Trophoblast cell (in vitro differentiated cells and primary cell): Measurements from ENCODE around the gene RCVRN.
A peak's percentile ranks its signal among the peaks of the same experiment; 100 is the strongest.

ENCODE experiments used
- DNase-seq, 2 donors: peaks; one replicate each; pipeline ENCODE4 v3.0.0-alpha.2; 2016
- H2AFZ ChIP-seq: 2 replicates; pipeline ENCODE4 v1.6.1; 2013; ENCODE audit warnings: low read length, moderate library complexity, mild to moderate bottlenecking; ENCODE audit not compliant: insufficient read depth, poor library complexity
- H2AK5ac ChIP-seq: 2 replicates; pipeline ENCODE4 v1.6.1; 2013; ENCODE audit warnings: mild to moderate bottlenecking, low read length
- H2BK120ac ChIP-seq: 2 replicates; pipeline ENCODE4 v1.6.1; 2013; ENCODE audit warnings: low read length, mild to moderate bottlenecking, moderate library complexity; ENCODE audit not compliant: insufficient read depth, poor library complexity
- H2BK12ac ChIP-seq: 2 replicates; pipeline ENCODE4 v1.6.1; 2013; ENCODE audit warnings: mild to moderate bottlenecking, low read length, moderate library complexity
- H2BK5ac ChIP-seq: 2 replicates; pipeline ENCODE4 v1.6.1; 2013; ENCODE audit warnings: low read length, low read depth, moderate library complexity, mild to moderate bottlenecking; ENCODE audit not compliant: poor library complexity
- H3K14ac ChIP-seq: 2 replicates; pipeline ENCODE4 v1.6.1; 2013; ENCODE audit warnings: mild to moderate bottlenecking, low read length
- H3K18ac ChIP-seq: 2 replicates; pipeline ENCODE4 v1.6.1; 2013; ENCODE audit warnings: mild to moderate bottlenecking, low read length
- H3K23ac ChIP-seq: 2 replicates; pipeline ENCODE4 v1.6.1; 2013; ENCODE audit warnings: low read length
- H3K27ac ChIP-seq: 2 replicates; pipeline ENCODE4 v1.5.1; 2013; ENCODE audit warnings: low read depth, mild to moderate bottlenecking, inconsistent platforms, low read length, moderate library complexity
- H3K27me3 ChIP-seq: 2 replicates; pipeline ENCODE4 v1.6.1; 2013; ENCODE audit warnings: inconsistent platforms, mild to moderate bottlenecking, low read length, moderate library complexity; ENCODE audit not compliant: insufficient read depth
- H3K36me3 ChIP-seq, 2 experiments: 1 replicate in 1 of 2; 2 replicates in 1 of 2; pipeline ENCODE4 v1.6.1; 2013; ENCODE audit warnings: low read length in 2 of 2, mild to moderate bottlenecking in 2 of 2, moderate library complexity in 1 of 2; ENCODE audit not compliant: insufficient read depth in 2 of 2, control insufficient read depth in 1 of 2
- H3K4ac ChIP-seq: 2 replicates; pipeline ENCODE4 v1.6.1; 2013; ENCODE audit warnings: low read depth, mild to moderate bottlenecking, low read length, moderate library complexity
- H3K4me1 ChIP-seq, 2 experiments: 1 replicate in 1 of 2; 2 replicates in 1 of 2; pipeline ENCODE4 v1.6.1; 2013; ENCODE audit warnings: low read length in 2 of 2, mild to moderate bottlenecking in 2 of 2, moderate library complexity in 1 of 2; ENCODE audit not compliant: insufficient read depth in 2 of 2, control insufficient read depth in 1 of 2
- H3K4me2 ChIP-seq: 2 replicates; pipeline ENCODE4 v1.6.1; 2013; ENCODE audit warnings: inconsistent platforms, mild to moderate bottlenecking, low read length, moderate library complexity
- H3K4me3 ChIP-seq: 2 replicates; pipeline ENCODE4 v1.5.1; 2013; ENCODE audit warnings: mild to moderate bottlenecking, low read depth, low read length, inconsistent platforms
- H3K79me1 ChIP-seq: one replicate; pipeline ENCODE4 v1.6.1; 2013; ENCODE audit warnings: low read length
- H3K79me2 ChIP-seq: 2 replicates; pipeline ENCODE4 v1.6.1; 2013; ENCODE audit warnings: low read length, mild to moderate bottlenecking; ENCODE audit not compliant: control insufficient read depth, insufficient read depth, poor library complexity
- H3K9ac ChIP-seq: 2 replicates; pipeline ENCODE4 v1.6.1; 2013; ENCODE audit warnings: mild to moderate bottlenecking, low read length
- H3K9me3 ChIP-seq: 2 replicates; pipeline ENCODE4 v1.6.1; 2013; ENCODE audit warnings: low read depth, mild to moderate bottlenecking, control low read depth, inconsistent platforms, low read length; ENCODE audit not compliant: insufficient read depth
- H4K12ac ChIP-seq: 2 replicates; pipeline ENCODE4 v1.6.1; 2013; ENCODE audit warnings: low read depth, mild to moderate bottlenecking, low read length, moderate library complexity
- H4K8ac ChIP-seq: 2 replicates; pipeline ENCODE4 v1.6.1; 2013; ENCODE audit warnings: low read depth, mild to moderate bottlenecking, low read length, moderate library complexity
- H4K91ac ChIP-seq: one replicate; pipeline ENCODE4 v1.6.1; 2013; ENCODE audit warnings: low read depth, mild to moderate bottlenecking, low read length, moderate library complexity
- WGBS: extraction: QIAGEN DNeasy Blood & Tissue Kit; methylation state at CpG from one replicate; pipeline ENCODE4 v1.1.7; 2013; ENCODE audit warnings: missing lambda C conversion rate; ENCODE audit not compliant: insufficient read length, insufficient coverage; ENCODE audit errors: extremely low coverage; 5-methylcytosine and 5-hydroxymethylcytosine counted together

RCVRN gene

DNA sequence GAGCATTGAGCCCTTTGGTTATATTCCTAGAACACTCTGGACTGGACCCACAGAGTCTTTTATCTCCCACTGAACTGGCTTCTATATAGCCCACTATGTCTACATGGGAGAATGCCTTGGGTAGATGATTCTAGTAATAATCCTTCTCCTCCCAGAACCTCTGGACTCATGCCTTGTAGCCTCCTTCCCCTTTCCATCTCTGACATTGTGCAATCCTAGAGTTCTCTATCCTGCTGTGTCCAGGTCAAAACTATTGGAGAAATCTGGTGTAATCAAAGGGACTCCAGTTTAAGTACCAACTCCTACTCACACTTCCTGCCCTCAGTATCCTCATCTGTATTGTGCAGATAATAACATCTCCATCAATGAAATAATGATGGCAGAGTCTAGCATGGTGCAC is 9.1 kb downstream of the RCVRN start:
- Histone ChIP-seq H3K27ac (no peak overlapping the region), H3K79me2 (no peaks in the 10 kb centered on the region), H3K4me3 (no peak overlapping the region), H3K36me3 (no peaks in the 10 kb centered on the region), H3K18ac (no peak overlapping the region), H3K4me1 (peaks cover 4 to 5% of the 10 kb centered on the region in 2 experiments), H3K9ac (no peak overlapping the region), H3K4me2 (no peak overlapping the region), H2AFZ (no peak overlapping the region), H3K9me3 (peaks cover 3% of the 10 kb centered on the region), H4K8ac (no peak overlapping the region), H3K4ac (no peak overlapping the region), H3K23ac (no peak overlapping the region), H3K27me3 (no peaks in the 10 kb centered on the region), H2BK120ac (no peak overlapping the region), H3K79me1 (no peaks in the 10 kb centered on the region), H2AK5ac (no peak overlapping the region), H3K14ac (no peak overlapping the region), H2BK5ac (no peak overlapping the region), H4K91ac (no peak overlapping the region), H4K12ac (no peak overlapping the region), H2BK12ac (no peak overlapping the region)
- DNase-seq: no peak

DNA sequence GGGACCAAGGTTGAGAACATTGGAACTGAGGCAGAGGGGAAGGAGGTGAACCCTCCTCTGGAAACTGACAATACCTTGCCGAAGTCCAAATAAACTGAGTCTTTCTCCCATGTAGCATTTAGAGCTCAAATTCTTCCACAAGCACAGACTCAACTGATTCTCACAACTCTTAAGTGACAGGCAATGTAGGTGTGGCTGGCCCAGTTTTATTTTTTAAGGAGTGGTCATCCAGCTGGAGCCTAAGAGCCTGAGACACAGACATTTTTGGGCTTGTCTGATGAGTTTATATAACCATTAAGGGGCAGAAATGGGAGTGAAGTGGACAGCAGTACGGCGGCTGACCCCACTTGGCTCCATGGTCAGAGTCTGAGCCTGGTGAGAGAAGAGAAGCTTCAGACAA is 10.8 kb downstream of the RCVRN start:
- Histone ChIP-seq H4K91ac (no peak overlapping the region), H2AFZ (no peak overlapping the region), H3K14ac (no peak overlapping the region), H3K18ac (no peak overlapping the region), H3K79me1 (no peaks in the 10 kb centered on the region), H3K4me3 (no peak overlapping the region), H3K79me2 (no peaks in the 10 kb centered on the region), H3K9me3 (peaks cover 3% of the 10 kb centered on the region), H2BK12ac (no peak overlapping the region), H3K36me3 (no peaks in the 10 kb centered on the region), H3K4me1 (no peaks in the 10 kb centered on the region), H2AK5ac (no peak overlapping the region), H4K12ac (no peak overlapping the region), H3K23ac (no peak overlapping the region), H3K4ac (no peak overlapping the region), H4K8ac (no peak overlapping the region), H3K9ac (no peak overlapping the region), H2BK5ac (no peak overlapping the region), H3K27ac (no peak overlapping the region), H3K27me3 (no peaks in the 10 kb centered on the region), H3K4me2 (no peak overlapping the region), H2BK120ac (no peak overlapping the region)
- no peak for DNase-seq
- WGBS: no CpG with 5 or more reads among the region's 3 CpGs

DNA sequence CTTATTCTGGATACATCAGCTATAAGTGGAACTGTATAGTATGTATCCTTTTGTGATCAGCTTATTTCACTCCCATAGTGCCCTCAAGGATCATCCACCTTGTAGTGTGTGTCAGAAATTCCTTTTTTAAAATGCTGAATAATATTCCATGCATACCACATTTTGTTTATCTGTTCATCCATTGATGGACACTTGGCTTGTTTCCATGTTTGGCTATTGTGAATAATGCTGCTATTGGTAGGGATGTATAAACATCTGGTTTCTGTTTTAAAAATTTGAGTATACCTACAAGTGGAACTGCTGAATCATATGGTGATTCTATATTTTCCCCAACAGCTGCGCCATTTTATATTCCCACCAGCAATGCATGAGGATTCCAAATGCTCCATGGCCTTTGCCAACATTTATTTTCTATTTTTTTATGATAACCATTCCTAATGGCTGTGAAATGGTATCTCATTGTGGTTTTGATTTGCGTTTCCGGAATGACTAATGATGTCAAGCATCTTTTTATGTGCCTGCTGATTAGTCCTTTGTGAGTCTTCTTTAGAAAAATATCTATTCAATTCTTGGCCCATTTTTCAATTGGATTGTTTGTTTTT is 11.6 kb downstream of the RCVRN start:
- Histone ChIP-seq H3K27ac (no peak overlapping the region), H3K79me2 (no peaks in the 10 kb centered on the region), H4K91ac (no peak overlapping the region), H4K8ac (no peak overlapping the region), H3K4me1 (no peaks in the 10 kb centered on the region), H2BK120ac (no peak overlapping the region), H3K36me3 (no peaks in the 10 kb centered on the region), H2BK5ac (no peak overlapping the region), H2AFZ (no peak overlapping the region), H3K79me1 (no peaks in the 10 kb centered on the region), H4K12ac (no peak overlapping the region), H2AK5ac (no peak overlapping the region), H3K14ac (no peak overlapping the region), H3K23ac (no peak overlapping the region), H3K4me2 (no peak overlapping the region), H3K27me3 (no peaks in the 10 kb centered on the region), H2BK12ac (no peak overlapping the region), H3K9me3 (peaks cover 3% of the 10 kb centered on the region), H3K4me3 (no peak overlapping the region), H3K9ac (no peak overlapping the region), H3K4ac (no peak overlapping the region), H3K18ac (no peak overlapping the region)
- WGBS: no CpG with 5 or more reads among the region's 3 CpGs
- no peak for DNase-seq

DNA sequence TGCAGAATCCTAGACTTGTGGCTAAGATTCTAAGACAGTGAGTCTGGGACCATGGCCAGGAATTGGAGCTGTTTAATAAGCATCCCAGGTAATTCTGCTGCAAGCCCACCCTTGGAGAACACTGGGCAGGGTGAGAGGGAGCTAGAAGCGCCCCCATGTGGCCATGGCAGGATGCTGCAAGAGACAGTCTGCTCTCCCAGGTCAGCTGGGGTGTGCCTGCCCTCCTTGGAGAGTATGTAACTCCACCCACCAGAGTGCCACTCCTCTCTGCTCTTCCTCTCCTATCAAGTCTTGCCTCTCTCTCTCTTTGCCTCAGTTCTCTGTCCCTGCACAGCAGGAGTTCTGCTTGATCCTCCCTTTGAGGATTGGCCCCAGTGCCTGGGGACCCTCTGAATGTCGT is 14.9 kb downstream of the RCVRN start:
- Histone ChIP-seq H4K12ac (no peak overlapping the region), H2BK12ac (no peak overlapping the region), H3K79me1 (no peaks in the 10 kb centered on the region), H4K8ac (no peak overlapping the region), H3K14ac (no peak overlapping the region), H3K18ac (no peak overlapping the region), H2AFZ (no peak overlapping the region), H3K9me3 (peaks cover 3% of the 10 kb centered on the region), H3K4me2 (no peak overlapping the region), H3K9ac (no peak overlapping the region), H4K91ac (no peak overlapping the region), H3K23ac (no peak overlapping the region), H3K36me3 (no peaks in the 10 kb centered on the region), H2BK120ac (no peak overlapping the region), H3K4me3 (no peak overlapping the region), H2AK5ac (no peak overlapping the region), H3K27me3 (no peaks in the 10 kb centered on the region), H3K4me1 (no peaks in the 10 kb centered on the region), H3K4ac (no peak overlapping the region), H2BK5ac (no peak overlapping the region), H3K27ac (no peak overlapping the region), H3K79me2 (no peaks in the 10 kb centered on the region)
- WGBS: no CpG with 5 or more reads among the region's 2 CpGs
- DNase-seq: peak in 1 of 2 donors; percentile 36
